Heart right ventricle (tissue), 16 donors: ENCODE results near the gene DYSF. TPM values are rescaled to one million over a fixed set of nuclear protein-coding genes. Genes with fewer than 3 reads are reported as not detected.
A peak's percentile ranks its signal among the peaks of the same experiment; 100 is the strongest.

ENCODE experiments used
- ATAC-seq, 8 donors: fragments of 200-7000 bp; cut with Tn5 transposase; one replicate each; pipeline ENCODE4 v1.9.1; 2020; ENCODE audit warnings: mild to moderate bottlenecking in 8 of 8, moderate library complexity in 8 of 8, moderate number of reproducible peaks in 1 of 8
- DNase-seq, 2 donors: peaks; one replicate each; pipeline ENCODE4 v3.0.0-alpha.2; 2020
- H3K27ac ChIP-seq, 10 donors: fragments of 200-600 bp; sonication (generic) in 2 of 10; one replicate each; pipeline versions ENCODE4 v1.5.0 to v1.8.0; 2020 to 2022; ENCODE audit warnings: mild to moderate bottlenecking in 3 of 10
- H3K27me3 ChIP-seq, 7 donors: fragments of 200-600 bp; one replicate each; pipeline ENCODE4 v1.8.0; 2021 to 2022; ENCODE audit warnings: mild to moderate bottlenecking in 2 of 7
- H3K36me3 ChIP-seq, 9 donors: fragments of 200-600 bp; sonication (generic) in 1 of 9; one replicate each; pipeline versions ENCODE4 v1.5.0 to v1.8.0; 2020 to 2022; ENCODE audit warnings: mild to moderate bottlenecking in 2 of 9
- H3K4me1 ChIP-seq, 9 donors: fragments of 200-600 bp; sonication (generic) in 1 of 9; one replicate each; pipeline versions ENCODE4 v1.5.0 to v1.8.0; 2020 to 2022; ENCODE audit warnings: mild to moderate bottlenecking in 4 of 9
- H3K4me3 ChIP-seq, 10 donors: fragments of 200-600 bp; sonication (generic) in 2 of 10; one replicate each; pipeline versions ENCODE4 v1.5.0 to v1.8.0; 2020 to 2022; ENCODE audit warnings: mild to moderate bottlenecking in 7 of 10, moderate library complexity in 2 of 10
- H3K9me3 ChIP-seq, 11 donors: fragments of 200-600 bp in 10 of 11; sonication (generic) in 2 of 11; one replicate each; pipeline versions ENCODE4 v1.5.0 to v1.8.0; 2013 to 2022; ENCODE audit warnings: mild to moderate bottlenecking in 2 of 11, control low read depth in 1 of 11, moderate library complexity in 1 of 11
- CTCF ChIP-seq, 9 donors: fragments of 200-600 bp; sonication (generic) in 2 of 9; IDR thresholded peaks; one replicate each; pipeline versions ENCODE4 v1.5.0 to v1.8.0; 2021 to 2022; ENCODE audit warnings: antibody characterized with exemption in 9 of 9, mild to moderate bottlenecking in 5 of 9, moderate library complexity in 1 of 9
- WGBS, 2 donors: extraction: QIAGEN DNeasy Blood & Tissue Kit; methylation state at CpG; one replicate each; pipeline ENCODE4 v1.1.7; 2013; ENCODE audit warnings: inconsistent platforms in 1 of 2; 5-methylcytosine and 5-hydroxymethylcytosine counted together
- intact Hi-C, 10 donors: fragments of 100-400 bp; cut with DNase I; formaldehyde crosslinking; loops; one replicate each; pipeline versions ENCODE4 v1.11.1 to v1.14.2; 2022
- polyA plus RNA-seq, 2 donors: library from polyadenylated mRNA; stranded (reverse); fragments of 200-250 nt; gene quantifications; one replicate each; pipeline ENCODE4 v1.2.3, GENCODE V29; 2013
- total RNA-seq, 10 donors: library from RNA; stranded (reverse); fragmentation: NEBNext Ultra II Directional in 3 of 10; extraction: Animal tissue kit (Norgen Biotek cat#: 25700) in 3 of 10; gene quantifications; one replicate each; pipeline versions ENCODE4 v1.2.1 to v1.2.4, GENCODE V29; 2021 to 2023
- donor health status: Arrhythmogenic right ventricular cardiomyopathy.
- donor health status: ischemic (EF 13 %, LVEDD 7.1; RV severe dilation, severe dysfunction).
- donor health status: healthy with polysubstance abuse.
- donor health status: DM: no; HTN: yes; CAD: no.
- donor health status: DM: no; HTN: no; CAD: no.
- donor health status: ischemic (EF 25% LVEDD 6.9; RV normal size, moderate dysfunction).
- donor health status: ischemic (EF 25% LVEDD 5.7; RV mildly dilated, moderate dysfunction).
- donor health status: healthy.
- donor health status: DM: yes; HTN: yes; CAD: no.
- donor health status: Ischemic cardiomyopathy.
- donor health status: ischemic (EF 35%, LVEDD 5.7; RV mildly dilated, moderate dysfunction).
- donor health status: nonischemic (EF 11% LVEDD 7.7; RV severe dilation, severe dysfunction).
- donor health status: DM: yes; HTN: yes; CAD: no.
- donor health status: PGD.
- donor health status: ischemic (EF 29% LVEDD 5.4; RV normal size, mild dysfunction).
- donor health status: nonischemic (EF 23%, LVEDD 6.1; RV moderate dilation, normal function).

The DYSF gene
- total and polyA plus RNA-seq, 12 donors, result 20.6 to 100 (median 64.8) TPM

- no peak for ATAC-seq
These were observed 230.3 kb downstream of the DYSF start for GRCh38 chr2:71683666-71684065.

GRCh38 chr2:71684226-71685072 is 231.1 kb downstream of the DYSF start:
- Histone ChIP-seq H3K27ac (peak overlapping the region in 6 of 10 donors; percentile 9 to 62 (median 27)), H3K4me3 (no peak overlapping the region), H3K36me3 (peaks cover 0 to 90% (median 15%) of the 10 kb centered on the region in 9 donors), H3K9me3 (no peaks in the 10 kb centered on the region), H3K27me3 (no peaks in the 10 kb centered on the region), H3K4me1 (peaks cover 0 to 37% (median 10%) of the 10 kb centered on the region in 9 donors)
- intact Hi-C loops, result loop anchor here in 7 of 10 donors (5.0 to 10.0 kb wide), 3 partner anchors 70 to 113 kb away; no protein-coding TSS in a partner anchor
- peak in 4 of 8 donors; percentile 28 to 61 (median 40) for ATAC-seq
- DNase-seq, result no peak
- TF ChIP-seq CTCF (IDR thresholded peaks at IDR 0.05), result no peak
- WGBS, 2 donors, result 88 to 90% methylated on average over 13 of the region's 13 CpGs

More at GRCh38 chr2:71683666-71684065, 230.3 kb downstream of the DYSF start:
- H3K9me3 ChIP-seq, result no peaks in the 10 kb centered on the region
- H3K27me3 ChIP-seq, result no peaks in the 10 kb centered on the region
- intact Hi-C loops, result loop anchor here in 5 of 10 donors (10.0 kb wide), 2 partner anchors 69 to 111 kb away; no protein-coding TSS in a partner anchor
- 92 to 98% methylated on average over 1 of the region's 1 CpG for WGBS, 2 donors
- H3K36me3 ChIP-seq, result peaks cover 0 to 96% (median 15%) of the 10 kb centered on the region in 9 donors
- H3K27ac ChIP-seq, result no peak overlapping the region
- no peak for TF ChIP-seq CTCF (IDR thresholded peaks at IDR 0.05)
- peaks cover 0 to 37% (median 5%) of the 10 kb centered on the region in 9 donors for H3K4me1 ChIP-seq
- no peak overlapping the region for H3K4me3 ChIP-seq
- no peak for DNase-seq

- DNase-seq (no peak), ATAC-seq (peak; percentile 34 to 90 (median 50))
- Histone ChIP-seq H3K27ac (peak overlapping the region in 7 of 10 donors; percentile 4 to 62 (median 30)), H3K4me3 (no peak overlapping the region), H3K27me3 (no peaks in the 10 kb centered on the region), H3K9me3 (no peaks in the 10 kb centered on the region), H3K4me1 (peaks cover 0 to 37% (median 10%) of the 10 kb centered on the region in 9 donors), H3K36me3 (peaks cover 0 to 82% (median 15%) of the 10 kb centered on the region in 9 donors)
- TF ChIP-seq CTCF (IDR thresholded peaks at IDR 0.05), result no peak
- WGBS, 2 donors, result 80 to 86% methylated on average over 10 of the region's 10 CpGs
- intact Hi-C loops, result loop anchor here in 7 of 10 donors (5.0 to 10.0 kb wide), 3 partner anchors 70 to 112 kb away; no protein-coding TSS in a partner anchor
These were observed 231.9 kb downstream of the DYSF start for GRCh38 chr2:71685073-71685848.
